GM18907 (cell line): ENCODE results near the gene BIN1.
"Not testable (repeated sequence)": the region's sequence is repeated elsewhere in the genome, so short reads cannot be mapped to it uniquely, and the experiment has no call there.

Experiments used
- ATAC-seq: cut with Tn5 transposase; IDR thresholded peaks from one replicate; pipeline ENCODE4 v1.9.1; 2021; ENCODE audit warnings: mild to moderate bottlenecking, moderate library complexity; ENCODE audit not compliant: unreplicated experiment

BIN1 gene

DNA sequence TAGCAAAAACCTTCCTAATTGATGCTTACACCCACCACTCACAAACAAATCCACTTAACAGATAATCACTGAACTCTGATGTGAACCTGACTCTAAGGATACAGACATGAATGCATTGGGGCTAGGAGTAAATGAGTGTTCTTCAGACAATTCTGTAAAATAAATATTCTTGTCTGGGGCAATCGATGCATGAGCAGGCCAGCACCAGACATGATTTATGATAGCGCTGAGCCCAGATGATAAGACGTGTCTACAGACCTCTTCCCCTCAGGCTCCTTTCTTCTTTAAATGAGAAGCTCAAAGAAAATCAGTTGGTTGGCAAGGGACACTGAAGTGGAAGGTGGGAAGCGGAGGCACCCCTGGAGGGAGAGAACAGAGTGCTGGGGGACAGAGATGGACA lies 27.3 kb upstream of the BIN1 start:
- no peak for ATAC-seq

DNA sequence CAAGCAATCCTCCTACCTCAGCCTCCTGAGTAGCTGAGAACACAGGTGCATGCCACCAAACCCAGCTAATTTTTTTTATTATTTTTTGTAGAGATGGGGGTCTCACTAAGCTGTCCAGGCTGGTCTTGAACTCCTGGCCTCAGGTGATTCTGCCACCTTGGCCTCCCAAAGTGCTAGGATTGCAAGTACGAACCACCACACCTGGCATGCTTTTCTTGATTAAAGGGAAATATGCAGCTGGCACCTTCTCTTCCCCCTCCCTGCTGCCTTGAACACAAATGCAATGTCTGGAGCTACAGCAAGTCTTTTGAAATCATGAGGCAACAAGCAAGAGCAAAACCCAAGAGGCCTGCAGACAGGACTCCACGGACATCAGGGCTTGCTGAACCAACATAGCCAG lies 26.8 kb upstream of the BIN1 start:
- no peak for ATAC-seq

- ATAC-seq, result no peak
These were observed 23.5 kb upstream of the BIN1 start for GRCh38 chr2:127130421-127130820.

GRCh38 chr2:127129937-127130336 lies 23.0 kb upstream of the BIN1 start:
- no peak for ATAC-seq

- peak; percentile 99 for ATAC-seq
These were observed 21.5 kb upstream of the BIN1 start for GRCh38 chr2:127128445-127128904.

GRCh38 chr2:127125821-127126220 lies 18.9 kb upstream of the BIN1 start:
- no peak for ATAC-seq

GRCh38 chr2:127124426-127124825 lies 17.5 kb upstream of the BIN1 start:
- no peak for ATAC-seq

GRCh38 chr2:127122361-127123027 lies 15.5 kb upstream of the BIN1 start:
- ATAC-seq, result no peak

- no peak for ATAC-seq
These were observed 14.8 kb upstream of the BIN1 start for GRCh38 chr2:127121776-127122176.

GRCh38 chr2:127121353-127121752 lies 14.4 kb upstream of the BIN1 start:
- no peak for ATAC-seq

DNA sequence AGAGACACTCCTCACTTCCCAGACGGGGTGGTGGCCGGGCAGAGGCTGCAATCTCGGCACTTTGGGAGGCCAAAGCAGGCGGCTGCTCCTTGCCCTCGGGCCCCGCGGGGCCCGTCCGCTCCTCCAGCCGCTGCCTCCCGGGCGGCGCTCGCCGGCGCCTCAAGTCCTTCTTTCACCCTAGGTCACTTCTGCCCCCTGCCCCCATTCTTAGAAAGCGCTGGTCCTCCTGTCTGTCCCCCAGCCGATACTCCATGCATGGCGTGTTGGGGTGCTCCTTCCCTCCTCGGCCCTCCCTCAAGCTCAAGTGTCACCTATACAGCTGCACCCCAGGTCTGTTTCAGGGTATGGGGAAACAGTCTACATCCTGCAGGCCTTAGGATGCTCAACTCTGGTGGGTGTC lies 13.5 kb upstream of the BIN1 start:
- ATAC-seq, result not testable (repeated sequence)

DNA sequence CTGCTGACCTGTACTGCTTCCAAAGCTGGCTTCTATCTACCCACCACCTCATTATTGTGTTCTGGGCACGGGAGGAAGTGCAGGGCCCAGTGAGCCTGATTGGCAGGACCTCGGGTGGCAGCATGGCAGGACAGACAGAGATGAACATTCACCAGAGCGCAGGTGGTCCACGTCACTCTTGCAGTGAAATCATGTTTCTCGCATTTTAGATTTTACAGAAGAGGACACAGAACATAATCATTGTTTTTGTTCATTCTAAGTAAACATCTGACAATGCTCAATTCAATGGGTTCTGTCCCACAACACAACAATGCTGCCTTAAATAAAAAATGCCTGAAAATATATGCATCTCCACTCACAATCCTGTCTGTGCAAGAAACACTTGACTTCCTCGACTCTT lies 11.5 kb upstream of the BIN1 start:
- ATAC-seq, result no peak

DNA sequence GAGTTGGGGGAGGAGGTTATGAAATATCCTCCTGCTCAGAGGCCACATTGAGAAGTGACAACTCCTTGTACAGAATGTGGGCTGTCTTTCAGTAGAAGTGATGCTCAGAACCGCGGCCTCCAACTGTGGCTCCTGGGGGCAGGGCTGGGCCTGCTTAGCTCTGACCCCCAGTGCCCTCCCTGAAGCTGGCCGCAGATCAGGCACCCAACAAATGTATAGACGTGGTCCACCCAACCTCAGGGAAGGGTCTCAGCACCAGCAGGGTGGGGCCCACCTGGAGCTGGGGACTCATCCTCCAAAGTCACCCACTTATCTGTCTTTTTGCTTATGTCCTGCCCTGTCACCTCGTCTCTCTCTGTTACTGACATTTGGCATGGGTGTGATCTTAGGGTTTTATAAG lies 11.1 kb upstream of the BIN1 start:
- no peak for ATAC-seq

- no peak for ATAC-seq
These were observed 10.6 kb upstream of the BIN1 start for GRCh38 chr2:127117603-127118002.

DNA sequence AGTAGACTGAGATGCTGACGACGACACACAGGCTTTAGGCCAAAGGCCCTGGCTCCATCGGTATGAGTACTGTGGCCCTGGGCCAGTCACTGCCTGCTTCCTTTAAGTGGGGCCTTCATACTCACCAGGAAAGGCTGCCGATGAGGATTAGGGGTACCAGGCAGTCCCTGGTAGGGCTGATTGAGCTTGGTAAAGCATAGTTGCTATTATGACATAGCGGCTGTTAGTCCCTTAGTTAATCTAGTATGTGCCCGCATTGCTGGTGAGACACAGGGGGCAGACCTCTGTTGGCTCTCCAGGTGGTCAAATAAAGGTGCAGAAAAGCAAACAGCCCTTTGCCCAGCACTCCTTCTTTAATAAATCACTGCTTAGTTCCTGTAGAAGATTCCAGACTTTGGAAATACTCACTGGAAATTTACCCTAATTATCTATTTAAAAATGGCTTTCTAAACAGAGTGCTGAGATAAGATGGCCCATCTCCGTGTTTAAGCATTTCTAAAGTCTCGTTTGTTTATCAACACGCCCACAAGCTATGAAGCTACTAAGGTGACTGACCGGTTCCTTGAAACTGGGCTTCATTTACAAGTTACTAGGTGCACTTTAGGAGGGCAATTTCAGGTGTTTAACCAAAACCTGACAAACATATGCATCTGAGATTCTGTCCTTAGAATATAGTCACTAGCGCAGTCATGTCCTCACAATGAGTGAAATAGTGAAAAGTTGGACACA lies 8.7 kb upstream of the BIN1 start:
- no peak for ATAC-seq

DNA sequence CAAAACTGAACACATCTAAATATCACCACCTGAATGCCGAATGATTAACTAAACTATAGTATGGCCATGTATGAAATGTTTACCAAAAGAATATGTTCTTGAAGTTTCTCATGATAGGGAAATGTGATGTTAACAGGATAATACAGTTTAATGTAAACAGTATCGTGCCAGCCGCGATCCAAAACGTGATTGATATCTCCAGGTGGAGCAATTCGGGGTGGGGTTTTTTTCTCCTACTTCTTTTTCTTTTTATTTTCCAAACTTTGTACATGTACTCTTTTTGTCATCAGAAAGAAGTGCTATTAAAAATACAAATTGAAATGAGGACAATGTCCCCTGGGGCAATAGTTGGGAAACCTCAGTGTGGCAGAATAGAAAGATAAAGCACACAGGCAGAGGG lies 4.0 kb upstream of the BIN1 start:
- no peak for ATAC-seq

DNA sequence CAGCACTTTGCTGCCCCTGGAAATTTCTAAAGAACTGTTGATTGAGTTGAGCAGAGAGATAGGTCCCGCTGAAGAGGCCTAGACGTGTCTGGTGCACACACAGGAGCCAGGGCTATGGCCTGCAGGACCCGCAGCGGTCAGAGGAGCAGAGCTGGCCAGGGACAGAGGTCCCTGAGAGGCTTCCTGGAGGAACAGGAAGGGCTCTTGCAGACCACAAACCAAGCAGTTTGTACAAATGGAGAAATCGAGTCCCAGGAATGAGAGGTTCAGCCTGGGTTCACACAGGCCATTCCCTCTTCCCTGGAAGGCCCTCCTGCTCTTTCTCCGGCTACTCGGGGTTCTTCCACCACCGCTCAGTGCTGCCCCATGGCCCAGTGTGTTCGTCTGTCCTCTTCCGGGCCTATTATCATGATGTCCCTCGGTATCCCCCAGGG lies 1.2 kb upstream of the BIN1 start:
- ATAC-seq, result no peak

GRCh38 chr2:127107622-127107999 lies 657 bp upstream of the BIN1 start:
- ATAC-seq, result peak; percentile 32

- ATAC-seq, result peak; percentile 25
These were observed 430 bp downstream of the BIN1 start for GRCh38 chr2:127106457-127106990.

DNA sequence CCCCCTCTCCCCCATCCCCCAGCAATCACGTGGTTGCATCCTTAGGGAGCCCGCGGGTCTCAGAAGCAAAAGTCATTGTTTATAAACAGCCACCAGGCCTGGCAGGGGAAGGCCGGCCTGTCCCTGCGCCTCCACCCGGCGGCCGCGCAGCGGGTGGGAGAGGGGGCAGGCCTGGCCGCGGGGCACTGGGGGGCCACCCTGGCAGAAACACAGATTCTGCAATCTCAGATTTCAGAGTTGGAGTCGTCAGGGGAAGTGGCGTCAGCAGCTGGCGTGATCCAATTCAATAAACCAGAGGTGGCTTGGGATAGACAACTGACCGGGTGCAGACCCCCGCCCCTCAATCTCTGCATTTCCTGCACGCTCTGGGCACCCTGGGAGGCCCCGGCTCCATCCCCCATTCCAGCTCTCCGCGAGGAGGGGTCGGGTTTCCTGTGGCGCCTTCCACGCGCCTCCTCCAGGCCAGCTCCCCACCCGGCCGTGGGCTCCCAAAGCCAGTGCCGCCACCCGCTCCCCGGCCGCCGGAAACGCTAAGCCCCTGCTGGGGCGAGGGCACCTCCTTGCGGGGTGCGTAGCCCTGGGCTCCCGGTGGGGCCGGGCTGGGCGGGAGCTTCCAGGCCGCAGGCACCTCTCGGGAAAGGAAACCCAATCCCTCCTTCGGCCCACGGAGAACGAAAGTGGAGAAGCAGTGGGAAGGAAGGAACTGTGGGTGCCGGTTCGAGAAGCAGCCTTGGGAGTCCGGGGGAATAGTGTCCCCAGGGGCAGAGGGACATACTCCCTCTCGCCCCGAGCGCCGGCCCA lies 1.1 kb downstream of the BIN1 start:
- ATAC-seq, result no peak

DNA sequence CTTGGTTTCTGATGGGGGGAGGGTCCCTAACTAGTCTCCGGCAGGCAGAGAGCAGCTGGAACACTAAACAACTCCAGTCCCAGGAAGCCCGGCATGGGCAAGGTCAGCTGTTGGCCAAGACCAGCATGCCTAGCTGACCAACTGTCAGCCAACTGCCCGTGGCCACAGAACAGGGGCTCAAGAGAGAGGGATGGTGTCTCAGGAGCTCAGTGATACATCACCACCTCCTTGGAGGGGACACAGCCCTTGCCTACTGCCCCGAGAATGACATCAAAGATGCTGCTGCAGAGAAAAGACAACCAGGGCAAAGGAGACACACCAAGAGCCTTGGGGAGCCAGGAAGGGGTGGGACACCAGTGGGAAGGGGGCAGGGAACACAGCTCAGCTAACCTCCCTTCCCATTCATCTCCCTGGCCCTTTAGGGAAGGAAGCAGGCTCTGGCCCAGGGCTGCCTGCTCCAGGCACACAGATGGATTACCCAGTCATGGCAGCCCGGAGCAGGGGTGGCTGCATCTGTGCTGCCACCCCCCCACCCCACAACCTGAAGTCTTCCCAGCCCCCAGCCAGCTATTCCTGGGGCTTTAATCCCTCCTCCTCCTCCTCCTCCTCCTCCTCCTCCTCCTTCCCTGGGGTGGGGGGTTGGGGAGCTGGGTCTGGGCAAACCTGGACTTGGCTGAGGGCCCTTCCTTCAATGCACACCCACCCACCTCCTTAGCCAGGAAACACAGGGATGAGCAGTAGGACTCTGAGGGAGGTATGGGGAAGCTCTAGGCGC lies 1.9 kb downstream of the BIN1 start:
- no peak for ATAC-seq
